ENCODE data around the gene BCL7C. TPM values are rescaled to one million over a fixed set of nuclear protein-coding genes. Genes with fewer than 3 reads are reported as not detected.

The BCL7C gene
- total RNA-seq, 1 donor from 2014 or later, result 22.7 TPM

- intact Hi-C loops (cut with micrococcal nuclease), result no loop called here
Observed at GRCh38 chr16:30837904-30838303, 56.0 kb downstream of the BCL7C start.

Other genes starting within 250 kb of the BCL7C start
- gene PRR14, start 243.1 kb downstream of the BCL7C start, total RNA-seq, result 71.0 and 71.4 TPM in 2 replicates
- 77.3 and 81.1 TPM in 2 replicates for gene FBRS, start 235.6 kb downstream of the BCL7C start, total RNA-seq
- 81.8 and 88.3 TPM in 2 replicates for gene SRCAP, start 194.9 kb downstream of the BCL7C start, total RNA-seq
- 44.5 and 47.6 TPM in 2 replicates for gene PHKG2, start 145.7 kb downstream of the BCL7C start, total RNA-seq
- 2.3 and 4.4 TPM in 2 replicates for gene CFAP119, start 132.0 kb downstream of the BCL7C start, total RNA-seq
- gene RNF40, start 131.8 kb downstream of the BCL7C start, total RNA-seq, result 78.2 and 85.5 TPM in 2 replicates
- 0.25 and 0.43 TPM in 2 replicates for gene ZNF629, start 106.9 kb downstream of the BCL7C start, total RNA-seq
- 0.32 and 0.41 TPM in 2 replicates for gene CTF1, start 2.5 kb upstream of the BCL7C start, total RNA-seq
- 26.6 and 27.1 TPM in 2 replicates for gene FBXL19, start 29.5 kb upstream of the BCL7C start, total RNA-seq
- 25.7 and 27.1 TPM in 2 replicates for gene ORAI3, start 55.0 kb upstream of the BCL7C start, total RNA-seq
- gene SETD1A, start 63.7 kb upstream of the BCL7C start, total RNA-seq, result 29.7 and 30.2 TPM in 2 replicates
- 3.8 TPM in 2 replicates for gene HSD3B7, start 91.1 kb upstream of the BCL7C start, total RNA-seq
- gene STX1B, start 116.6 kb upstream of the BCL7C start, total RNA-seq, result 0.55 and 0.59 TPM in 2 replicates
- 55.6 and 55.8 TPM in 2 replicates for gene STX4, start 139.5 kb upstream of the BCL7C start, total RNA-seq
- 11.5 and 13.6 TPM in 2 replicates for gene ZNF668, start 180.2 kb upstream of the BCL7C start, total RNA-seq
- 25.0 and 25.3 TPM in 2 replicates for gene ZNF646, start 180.3 kb upstream of the BCL7C start, total RNA-seq
- 3.6 and 5.3 TPM in 2 replicates for gene PRSS53, start 194.9 kb upstream of the BCL7C start, total RNA-seq
- 53.2 and 53.4 TPM in 2 replicates for gene VKORC1, start 200.7 kb upstream of the BCL7C start, total RNA-seq
- gene BCKDK, start 214.3 kb upstream of the BCL7C start, total RNA-seq, result 21.5 and 24.0 TPM in 2 replicates
- gene KAT8, start 223.6 kb upstream of the BCL7C start, total RNA-seq, result 56.2 and 57.3 TPM in 2 replicates
- 0.18 TPM in 1 of 2 replicates, not detected in the other for gene PRSS8, start 241.7 kb upstream of the BCL7C start, total RNA-seq

All from T-helper 2 cell treated with Interferon-gamma antibody and Interleukin-4, amounts not matched to agents 100 ng/mL and 5 ng/mL, for 36 hours (primary cell).